ENCODE data around the gene GRIK4. TPM values are rescaled to one million over a fixed set of nuclear protein-coding genes. Genes with fewer than 3 reads are reported as not detected.

GRIK4 gene
- total RNA-seq, 1 donor from 2014 or later = not detected

DNA sequence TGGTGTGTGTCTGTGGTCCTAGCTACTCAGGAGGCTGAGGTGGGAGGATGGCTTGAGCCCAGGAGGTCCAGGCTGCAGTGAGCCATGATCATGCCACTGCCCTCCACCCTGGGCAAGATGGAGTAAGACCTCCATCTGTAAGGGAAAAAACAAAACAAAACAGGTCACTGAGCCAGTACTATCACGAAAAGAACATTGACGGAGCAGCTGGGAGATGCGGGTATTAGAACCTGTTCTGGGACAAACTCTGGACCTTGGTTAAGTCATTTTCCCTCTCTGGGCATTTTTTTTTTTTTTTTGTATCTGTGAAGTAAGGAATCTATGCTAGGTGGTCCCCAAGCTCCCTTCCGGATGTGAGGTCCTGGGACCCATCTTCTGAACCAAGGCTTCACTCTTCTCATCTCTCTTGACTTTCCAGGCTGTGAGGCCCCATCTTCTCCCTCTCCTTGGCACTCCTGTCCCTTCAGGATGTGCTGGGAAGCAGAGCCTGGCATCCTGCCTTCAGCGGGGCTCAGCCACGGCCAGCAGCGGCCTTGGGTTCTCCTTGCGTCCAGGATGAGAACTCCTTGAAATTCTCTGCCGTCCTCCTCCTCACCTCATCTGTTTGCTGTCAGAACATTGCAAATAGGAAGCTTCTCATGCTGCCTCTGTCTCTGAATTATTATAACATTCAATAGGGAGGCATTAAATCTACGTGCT lies 130.8 kb downstream of the GRIK4 start:
- intact Hi-C loops (cut with DNase I) = no loop called here
- no peak for DNase-seq (ENCODE audit: missing footprints)
- ATAC-seq = no peak

DNA sequence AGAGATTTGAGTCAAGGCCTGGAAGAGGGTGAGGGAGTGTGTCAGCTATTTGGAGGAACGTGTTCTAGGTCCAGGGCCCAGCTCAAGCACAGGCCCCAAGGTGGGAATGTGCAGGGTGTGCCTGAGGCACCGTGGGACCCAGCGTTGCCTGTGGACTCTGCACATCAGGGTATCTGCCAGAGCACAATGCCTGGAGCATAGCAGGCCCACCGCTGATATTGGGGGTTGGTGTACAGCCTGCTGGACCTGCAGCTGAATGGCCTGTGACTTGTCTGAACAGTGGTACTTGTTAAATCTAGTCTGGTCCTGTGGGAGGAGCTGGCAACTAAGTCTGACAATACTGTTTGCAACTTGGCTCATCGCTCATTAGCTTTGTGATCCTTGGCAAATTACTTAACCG lies 131.7 kb downstream of the GRIK4 start:
- no peak for ATAC-seq
- intact Hi-C loops (cut with DNase I) = no loop called here
- no peak for DNase-seq (ENCODE audit: missing footprints)

DNA sequence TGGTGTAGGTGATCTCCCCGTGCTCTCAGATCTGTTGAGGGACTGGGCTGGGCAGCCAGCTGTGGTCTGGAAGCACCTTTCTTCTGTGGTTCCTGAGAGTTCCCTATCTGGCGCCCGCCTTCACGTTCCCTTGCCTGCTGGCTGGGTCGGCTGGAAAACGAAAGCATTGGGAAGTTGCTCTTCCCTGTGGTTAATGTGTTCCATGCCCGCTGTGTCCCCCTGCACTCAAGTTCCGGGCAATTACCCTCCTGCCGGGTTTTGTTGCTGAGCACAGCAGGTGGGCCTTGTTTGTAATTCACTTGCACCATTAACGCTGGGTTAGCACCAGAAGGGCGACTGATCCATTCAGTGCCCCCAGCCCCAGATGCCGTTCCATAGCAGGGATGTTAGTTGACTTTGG lies 134.1 kb downstream of the GRIK4 start:
- DNase-seq (ENCODE audit: missing footprints) = no peak
- no peak for ATAC-seq
- intact Hi-C loops (cut with DNase I) = no loop called here

DNA sequence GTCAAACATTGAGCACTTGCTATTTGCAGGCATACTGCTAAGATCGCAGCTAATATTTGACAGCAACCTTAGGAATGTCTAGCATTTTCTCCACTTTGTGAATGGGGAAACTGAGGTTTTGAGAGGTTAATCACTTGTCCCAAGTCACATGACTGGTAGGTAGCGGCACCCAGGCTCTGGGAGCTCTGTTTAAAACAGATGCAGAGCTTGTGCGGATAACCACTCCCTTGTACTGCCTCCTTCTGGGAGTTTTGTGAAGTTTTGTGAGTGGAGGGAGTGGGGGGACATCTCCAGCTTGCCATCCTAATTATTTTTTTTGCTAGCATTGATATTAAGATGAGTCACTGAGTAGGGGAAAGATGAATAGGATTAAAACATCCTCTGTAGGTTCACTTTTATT lies 134.7 kb downstream of the GRIK4 start:
- intact Hi-C loops (cut with DNase I) = no loop called here
- ATAC-seq (no peak), DNase-seq (ENCODE audit: missing footprints) (no peak)

DNA sequence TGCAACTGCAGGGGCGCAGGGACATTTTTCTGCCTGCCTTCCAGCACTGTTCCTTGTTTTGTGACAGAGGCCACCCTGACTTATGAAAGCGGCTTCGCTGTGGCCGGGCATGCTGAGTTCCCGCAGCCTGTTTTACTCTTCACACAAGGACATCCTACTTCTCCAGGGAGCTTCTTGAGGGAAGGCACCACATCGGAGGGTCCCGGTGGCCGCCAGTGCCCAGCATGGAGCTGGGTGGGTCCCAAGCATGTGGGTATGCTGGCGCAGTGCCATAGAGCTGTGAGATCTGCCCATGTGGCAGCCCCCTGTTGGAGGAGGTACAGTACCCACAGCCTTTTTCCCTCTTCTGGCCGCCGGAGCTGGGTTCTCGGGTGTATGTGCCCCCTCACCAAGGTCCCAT lies 136.1 kb downstream of the GRIK4 start:
- ATAC-seq (no peak), DNase-seq (ENCODE audit: missing footprints) (no peak)
- intact Hi-C loops (cut with DNase I) = no loop called here

DNA sequence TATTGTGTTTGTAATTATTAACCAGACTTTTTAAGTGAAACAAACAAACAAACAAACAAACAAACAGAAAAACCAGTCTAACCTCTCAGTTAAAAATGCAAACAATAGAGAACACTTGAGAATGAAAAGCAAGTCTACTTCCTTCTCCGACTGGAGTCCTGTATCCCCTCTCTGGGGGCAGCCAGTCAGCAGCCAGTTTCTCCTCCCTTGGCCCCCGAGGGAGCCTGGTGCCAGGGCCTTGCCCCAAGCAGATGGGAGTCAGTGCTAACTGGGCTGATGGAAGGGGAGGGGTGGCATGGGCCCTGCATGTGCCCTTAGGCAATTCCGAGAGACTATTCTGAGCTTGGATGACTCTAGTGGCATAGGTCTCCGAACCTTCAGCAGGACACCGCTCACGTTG lies 137.2 kb downstream of the GRIK4 start:
- DNase-seq (ENCODE audit: missing footprints) = no peak
- intact Hi-C loops (cut with DNase I) = no loop called here
- no peak for ATAC-seq

DNA sequence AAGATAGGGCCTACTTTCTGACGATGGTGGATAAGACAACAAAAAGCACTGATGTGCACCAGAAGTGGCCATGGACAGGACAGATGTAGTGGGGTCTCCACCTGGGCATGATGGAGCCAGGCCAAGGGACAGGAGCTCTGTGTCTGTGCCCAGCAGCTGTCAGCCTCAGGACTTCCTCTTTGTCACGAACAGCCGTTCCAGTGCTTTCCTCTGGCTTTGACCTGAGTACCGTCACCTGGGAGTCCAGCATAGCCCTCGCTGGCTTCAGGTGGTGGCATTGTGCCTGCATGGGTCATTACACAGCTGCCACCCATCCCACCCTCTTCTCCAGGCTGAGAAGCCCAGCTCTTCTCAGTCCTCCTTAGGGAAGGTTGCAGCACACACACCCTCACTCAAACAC lies 137.8 kb downstream of the GRIK4 start:
- no peak for ATAC-seq

DNA sequence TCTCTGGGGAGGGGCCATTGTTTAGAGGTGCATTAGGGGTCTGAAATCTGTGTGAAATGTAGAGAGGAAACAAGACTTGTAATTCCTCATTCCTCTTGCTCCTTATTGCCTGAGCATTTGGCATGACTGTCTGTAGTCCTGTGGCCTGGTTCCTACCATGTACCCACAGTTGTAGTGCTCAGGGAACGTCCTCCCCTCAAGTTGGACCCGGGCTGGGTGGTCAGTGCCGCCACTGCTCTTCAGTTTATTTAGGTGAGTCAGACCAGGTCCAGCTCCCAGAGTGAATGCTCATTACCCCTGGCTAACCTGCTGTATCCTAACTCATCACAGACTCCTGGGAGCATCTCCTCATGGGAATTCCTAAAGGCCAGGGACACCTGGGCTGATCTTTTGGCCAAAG lies 139.8 kb downstream of the GRIK4 start:
- ATAC-seq (no peak), DNase-seq (ENCODE audit: missing footprints) (no peak)
- intact Hi-C loops (cut with DNase I) = no loop called here

More for the DNA sequence above, 137.8 kb downstream of the GRIK4 start:
- DNase-seq (ENCODE audit: missing footprints) = no peak
- intact Hi-C loops (cut with DNase I) = no loop called here

DNA sequence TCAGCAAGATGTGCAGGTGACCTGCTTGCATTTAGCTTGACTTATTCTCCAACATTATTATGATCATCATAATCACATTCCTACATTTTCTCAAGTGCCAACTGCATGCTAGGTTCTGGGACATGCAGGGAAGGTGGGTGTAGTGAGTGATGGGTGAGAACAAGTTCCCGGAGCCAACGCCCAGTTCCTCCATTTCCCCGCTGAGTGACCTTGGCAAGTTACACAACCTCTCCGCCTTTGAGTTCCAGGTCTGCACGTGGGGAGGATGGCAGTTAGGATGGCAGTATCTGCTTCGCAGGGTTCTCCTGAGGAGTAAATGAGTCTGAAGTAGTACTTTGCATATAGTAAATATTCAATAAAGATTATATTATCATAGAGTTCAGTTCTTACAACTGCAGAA lies 140.3 kb downstream of the GRIK4 start:
- intact Hi-C loops (cut with DNase I) = no loop called here
- DNase-seq (ENCODE audit: missing footprints) (no peak), ATAC-seq (no peak)

DNA sequence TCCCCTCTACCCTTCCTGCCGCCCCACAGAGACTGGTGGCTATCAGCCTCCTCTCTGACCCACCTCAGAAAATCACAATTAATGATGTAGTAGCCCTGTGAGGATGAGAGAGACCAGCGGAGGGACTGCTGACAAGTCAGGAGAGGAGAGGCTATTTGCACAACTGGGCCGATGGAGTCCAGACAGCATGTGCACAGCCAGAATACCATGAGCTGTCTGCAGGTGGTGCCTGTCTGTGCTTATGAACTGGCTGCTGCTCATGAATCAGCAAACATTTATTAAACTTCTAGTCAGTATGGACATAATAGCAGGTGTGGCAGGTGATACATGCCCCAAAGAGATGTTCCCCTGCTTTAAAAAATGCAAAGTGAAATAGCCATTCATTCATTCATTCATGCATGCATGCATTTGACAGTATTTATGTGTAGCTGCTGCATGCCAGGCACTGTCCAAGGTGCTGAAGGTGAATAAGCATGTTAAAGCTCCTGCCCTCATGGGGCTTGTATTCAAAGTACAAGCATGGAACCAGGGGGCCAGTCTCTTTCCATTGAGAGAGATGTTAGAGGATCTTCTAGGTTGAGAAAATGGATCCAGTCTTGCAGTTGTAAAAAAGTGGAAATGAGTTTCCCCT lies 141.3 kb downstream of the GRIK4 start:
- DNase-seq (ENCODE audit: missing footprints) (no peak), ATAC-seq (no peak)
- intact Hi-C loops (cut with DNase I) = no loop called here

DNA sequence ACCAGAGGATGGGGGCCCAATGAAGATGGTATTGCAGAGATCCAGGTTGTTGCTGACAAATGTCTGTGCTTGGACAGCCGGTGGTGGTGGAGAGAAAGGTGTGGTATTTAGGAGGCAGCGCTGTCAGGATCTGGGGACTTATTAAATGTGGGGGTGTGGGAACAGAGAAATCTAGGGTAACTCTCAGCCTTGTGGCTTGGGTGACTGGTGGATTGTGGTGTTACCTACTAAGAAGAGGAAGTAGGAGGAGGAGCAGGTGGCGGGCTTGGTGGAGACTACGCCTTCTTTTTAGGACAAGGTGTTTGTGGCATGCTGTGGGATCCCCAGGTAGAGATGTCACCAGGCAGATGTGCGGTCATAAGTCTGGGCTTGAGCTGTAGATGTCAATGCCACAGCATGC lies 144.0 kb downstream of the GRIK4 start:
- DNase-seq (ENCODE audit: missing footprints) (no peak), ATAC-seq (no peak)
- intact Hi-C loops (cut with DNase I) = no loop called here

DNA sequence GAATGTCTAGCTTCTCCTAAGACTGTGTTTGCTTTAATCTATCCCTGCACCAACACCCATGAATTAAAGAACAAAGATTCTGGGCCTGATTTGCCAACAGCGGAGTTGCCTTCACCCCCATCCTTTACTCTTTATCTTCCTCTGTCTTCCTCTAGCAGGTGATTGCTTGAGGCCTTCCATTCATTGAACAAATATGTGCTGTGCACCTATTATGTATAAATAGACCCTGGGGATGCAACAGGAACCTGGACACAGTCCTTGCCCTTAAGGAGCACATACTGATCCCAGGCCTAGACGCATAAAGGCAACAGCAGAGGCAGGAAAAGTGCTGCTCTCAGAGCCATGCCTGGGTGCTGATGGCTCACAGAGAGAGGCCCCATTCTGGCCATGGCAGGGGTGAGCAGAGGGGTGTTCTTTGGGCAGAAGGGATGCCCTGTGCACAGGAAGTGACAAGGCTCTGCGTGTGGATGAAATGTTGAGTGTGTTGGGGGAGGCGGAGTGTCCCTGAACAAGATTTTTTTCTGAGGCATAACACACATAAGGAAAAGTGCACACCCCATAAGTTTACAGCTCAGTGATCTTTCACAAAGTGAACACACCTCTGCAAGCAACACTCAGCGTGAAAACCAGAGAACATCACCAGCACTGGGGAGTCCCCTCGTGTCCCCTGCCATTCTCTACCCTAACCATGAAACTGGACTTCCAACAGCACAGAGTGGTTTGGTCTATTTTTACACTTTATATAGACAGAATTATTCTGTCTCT lies 145.9 kb downstream of the GRIK4 start:
- intact Hi-C loops (cut with DNase I) = no loop called here
- ATAC-seq = no peak
- DNase-seq (ENCODE audit: missing footprints) = no peak

DNA sequence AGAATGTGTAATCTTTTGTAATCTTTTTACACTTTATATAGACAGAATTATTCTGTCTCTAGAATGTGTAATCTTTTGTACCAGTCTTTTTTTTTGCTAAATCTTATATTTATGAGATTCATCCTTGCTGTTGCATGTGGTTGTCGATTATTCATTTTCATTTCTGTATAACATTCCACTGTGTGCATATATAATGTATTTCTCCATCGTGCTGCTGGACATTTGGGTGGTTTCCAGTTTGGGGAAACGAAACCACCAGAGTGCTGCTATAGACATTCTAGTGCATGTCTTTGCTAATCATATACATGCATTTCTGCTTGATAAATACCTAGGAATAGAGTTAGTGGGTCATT lies 146.5 kb downstream of the GRIK4 start:
- intact Hi-C loops (cut with DNase I) = no loop called here
- ATAC-seq (no peak), DNase-seq (ENCODE audit: missing footprints) (no peak)

DNA sequence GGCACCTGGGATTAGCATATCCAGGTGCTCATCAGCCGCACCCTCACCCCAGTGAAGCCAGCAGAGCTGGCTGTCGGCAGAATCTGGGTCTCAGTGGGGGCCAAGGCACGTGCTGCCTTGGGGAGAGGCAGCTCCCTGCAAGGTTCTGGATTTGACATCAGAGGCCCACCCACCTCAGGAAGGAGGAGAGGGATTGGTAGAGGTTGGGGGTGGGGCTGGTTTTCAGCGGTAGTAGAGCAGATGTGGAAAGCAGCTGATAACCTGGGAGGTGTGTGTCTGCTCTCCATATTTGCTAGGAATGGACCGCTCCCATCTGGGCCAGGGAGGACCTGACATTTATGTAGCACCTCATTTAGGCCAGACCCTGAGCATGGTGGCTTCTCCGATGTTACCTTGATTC lies 147.5 kb downstream of the GRIK4 start:
- intact Hi-C loops (cut with DNase I) = no loop called here

DNA sequence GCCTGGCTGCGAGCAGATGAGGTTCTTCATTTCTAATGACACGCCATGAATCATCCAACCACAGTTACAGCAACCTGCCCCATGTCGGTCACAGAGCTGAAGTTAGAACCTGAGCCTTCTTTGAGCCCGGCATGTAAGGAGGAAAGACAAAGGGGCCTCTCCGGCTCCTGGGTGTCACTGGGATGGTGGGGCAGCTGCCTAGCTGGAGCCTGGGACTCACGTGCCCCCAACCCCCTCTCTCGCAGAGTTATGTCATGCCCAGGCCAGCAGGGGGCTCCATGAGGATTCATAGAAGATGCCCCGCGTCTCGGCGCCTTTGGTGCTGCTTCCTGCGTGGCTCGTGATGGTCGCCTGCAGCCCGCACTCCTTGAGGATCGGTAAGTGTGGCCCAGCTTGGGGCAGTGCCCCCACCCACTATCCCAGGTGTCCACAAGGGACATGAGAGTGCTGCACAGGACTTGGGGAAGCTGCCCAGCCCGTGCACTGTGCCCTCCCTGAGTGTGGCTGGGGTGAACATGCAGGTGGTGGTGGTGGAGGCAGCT lies 148.5 kb downstream of the GRIK4 start:
- DNase-seq (ENCODE audit: missing footprints) = no peak
- intact Hi-C loops (cut with DNase I) = no loop called here
- ATAC-seq = no peak

More for the DNA sequence above, 147.5 kb downstream of the GRIK4 start:
- DNase-seq (ENCODE audit: missing footprints) (no peak), ATAC-seq (no peak)

DNA sequence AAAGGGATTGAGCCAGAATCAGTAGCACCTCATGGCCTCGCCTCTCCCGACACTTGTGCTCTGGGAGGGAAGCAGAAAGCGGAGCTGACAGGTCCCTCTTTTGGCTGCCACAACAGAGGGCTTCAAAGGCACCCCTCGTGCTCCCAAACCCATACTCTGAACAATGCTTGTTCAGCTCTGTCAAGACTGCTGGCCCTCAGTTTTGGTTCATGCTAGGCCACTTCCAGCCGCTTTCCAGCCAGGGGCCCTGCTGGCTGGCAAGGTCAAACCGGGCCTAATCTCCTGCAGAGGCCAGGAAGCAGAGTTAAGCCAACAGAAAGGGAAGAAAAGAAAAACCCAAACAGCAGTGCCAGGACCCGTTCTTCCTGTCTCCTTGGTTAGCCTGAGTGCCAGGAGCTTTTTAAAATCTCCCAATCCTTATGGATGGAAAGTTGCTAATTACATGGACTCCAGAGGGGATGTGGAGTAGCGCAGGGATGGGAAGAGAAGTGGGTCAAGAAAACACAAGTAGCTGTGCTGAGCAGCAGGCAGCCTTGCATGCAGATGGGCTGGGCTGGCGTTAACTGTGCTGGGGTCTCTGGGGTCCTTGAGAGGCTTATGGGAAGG lies 150.6 kb downstream of the GRIK4 start:
- DNase-seq (ENCODE audit: missing footprints) (no peak), ATAC-seq (no peak)
- intact Hi-C loops (cut with DNase I) = no loop called here

DNA sequence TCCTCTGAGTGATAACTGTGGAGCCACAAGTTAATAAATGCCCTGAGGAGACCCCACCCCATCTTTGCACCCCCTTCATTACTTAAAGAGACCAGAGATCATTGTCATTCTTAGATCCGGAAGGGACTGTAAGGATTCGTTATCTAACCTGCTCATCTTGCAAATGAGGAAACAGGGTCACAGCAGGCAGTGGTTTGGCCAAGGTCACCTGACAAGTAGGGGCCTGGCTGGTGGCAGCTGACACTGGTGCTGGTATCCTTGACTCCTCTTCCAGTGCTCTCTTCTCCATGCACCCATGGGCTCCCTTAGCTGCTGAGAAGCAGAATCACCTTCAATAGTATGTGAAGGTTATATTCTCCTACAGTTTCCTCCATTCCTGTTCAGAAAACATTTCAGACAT lies 151.6 kb downstream of the GRIK4 start:
- intact Hi-C loops (cut with DNase I) = no loop called here

DNA sequence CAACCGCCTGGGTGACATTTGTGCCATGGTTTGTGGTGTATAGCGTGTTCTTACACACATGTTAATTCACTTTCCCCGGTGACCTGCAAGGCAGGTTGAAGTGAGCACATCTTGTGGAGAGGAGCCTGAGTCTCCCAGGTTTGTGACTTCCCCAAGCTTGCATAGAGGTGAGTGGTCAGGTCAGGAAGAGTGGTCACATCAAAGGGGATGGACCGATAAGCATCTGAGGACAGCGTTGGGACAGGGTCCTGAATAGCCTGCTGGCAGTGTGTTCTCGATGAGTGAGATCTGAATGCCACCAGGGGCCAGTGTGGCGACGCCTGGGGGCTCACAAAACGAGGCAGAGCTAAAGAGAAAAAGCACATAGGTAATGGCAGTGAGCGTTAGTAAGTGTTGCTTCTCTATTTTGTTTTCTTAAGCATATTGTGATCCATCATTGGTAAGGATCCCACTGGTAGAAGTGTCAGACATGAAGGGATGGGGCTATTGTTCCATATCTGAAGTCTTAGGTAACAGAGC lies 154.6 kb downstream of the GRIK4 start:
- intact Hi-C loops (cut with DNase I) = no loop called here
- no peak for DNase-seq (ENCODE audit: missing footprints)
- no peak for ATAC-seq

More for the DNA sequence above, 151.6 kb downstream of the GRIK4 start:
- ATAC-seq = no peak
- DNase-seq (ENCODE audit: missing footprints) = no peak

DNA sequence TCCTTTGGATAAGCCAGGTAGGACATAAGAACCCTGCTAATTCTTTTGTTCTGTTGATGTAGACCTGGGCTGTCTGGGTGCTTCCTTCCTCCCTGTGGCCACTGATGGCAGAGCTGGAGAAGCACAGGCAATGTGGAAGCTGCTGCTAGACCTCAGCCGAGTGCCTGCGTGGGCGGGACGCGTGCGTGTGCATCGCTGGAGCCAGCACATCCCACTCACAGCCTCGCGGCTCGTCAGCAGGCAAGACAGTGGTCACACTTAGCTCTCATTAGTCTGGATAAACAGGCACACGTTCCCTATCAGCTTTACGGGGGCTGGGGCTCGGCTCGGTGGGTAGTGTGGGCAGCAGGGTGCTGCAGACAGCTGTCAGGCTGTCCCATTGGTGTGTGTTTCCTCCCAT lies 155.7 kb downstream of the GRIK4 start:
- intact Hi-C loops (cut with DNase I) = no loop called here
- DNase-seq (ENCODE audit: missing footprints) (no peak), ATAC-seq (no peak)
